ENCODE data around the gene WNT3A.

- no peak for TF ChIP-seq CTCF (IDR thresholded peaks at IDR 0.05; ENCODE audit: low read depth, low read length)
- TF ChIP-seq EZH2phosphoT487 (IDR thresholded peaks at IDR 0.05; ENCODE audit: low read depth), result no peak
Measured at GRCh38 chr1:228071839-228072657, 65.2 kb downstream of the WNT3A start.
